Astrocyte (in vitro differentiated cells and primary cell): ENCODE data around the gene ZBTB7C. TPM values are rescaled to one million over a fixed set of nuclear protein-coding genes. Genes with fewer than 3 reads are reported as not detected.
A peak's percentile ranks its signal among the peaks of the same experiment; 100 is the strongest.

Experiments used
- DNase-seq: peaks from one replicate; pipeline ENCODE4 v3.0.0-alpha.2; 2010; ENCODE audit warnings: low read depth
- FAIRE-seq: peaks from 2 replicates; lab custom pipeline; 2011; peaks lifted over from hg19 to GRCh38; lab: Jason Lieb, UNC
- H2AFZ ChIP-seq: 2 replicates; pipeline ENCODE4 v1.6.0; 2012; ENCODE audit warnings: low read depth, low read length, inconsistent platforms
- H3K27ac ChIP-seq: 2 replicates; pipeline ENCODE4 v1.5.1; 2011; ENCODE audit warnings: low read depth, low read length, inconsistent platforms
- H3K27me3 ChIP-seq: 2 replicates; pipeline ENCODE4 v1.6.0; 2011; ENCODE audit warnings: low read length, inconsistent platforms; ENCODE audit not compliant: insufficient read depth
- H3K36me3 ChIP-seq: 2 replicates; pipeline ENCODE4 v1.5.1; 2011; ENCODE audit warnings: low read length, inconsistent platforms; ENCODE audit not compliant: insufficient read depth
- H3K4me1 ChIP-seq: 2 replicates; pipeline ENCODE4 v1.5.1; 2011; ENCODE audit warnings: low read length, inconsistent platforms; ENCODE audit not compliant: insufficient read depth
- H3K4me2 ChIP-seq: 2 replicates; pipeline ENCODE4 v1.6.0; 2012; ENCODE audit warnings: low read length, inconsistent platforms
- H3K4me3 ChIP-seq: 2 replicates; pipeline ENCODE4 v1.5.1; 2011; ENCODE audit warnings: low read depth, mild to moderate bottlenecking, low read length, inconsistent platforms; ENCODE audit not compliant: insufficient read depth
- H3K79me2 ChIP-seq: 2 replicates; pipeline ENCODE4 v1.6.0; 2012; ENCODE audit warnings: mild to moderate bottlenecking, low read length, inconsistent platforms; ENCODE audit not compliant: insufficient read depth
- H3K9ac ChIP-seq: 2 replicates; pipeline ENCODE4 v1.6.0; 2012; ENCODE audit warnings: mild to moderate bottlenecking, low read length, inconsistent platforms
- H3K9me3 ChIP-seq: 2 replicates; pipeline ENCODE4 v1.5.1; 2012; ENCODE audit warnings: low read depth, mild to moderate bottlenecking, low read length, inconsistent platforms; ENCODE audit not compliant: insufficient read depth
- H4K20me1 ChIP-seq: 2 replicates; pipeline ENCODE4 v1.6.0; 2012; ENCODE audit warnings: low read length, inconsistent platforms; ENCODE audit not compliant: insufficient read depth
- H3K27ac Mint-ChIP-seq: one replicate; pipeline ENCODE4 v1.8.0; 2021; ENCODE audit warnings: mild to moderate bottlenecking, mixed read lengths; ENCODE audit not compliant: unreplicated experiment
- H3K27me3 Mint-ChIP-seq: one replicate; pipeline ENCODE4 v1.8.0; 2021; ENCODE audit warnings: low read depth, mixed read lengths; ENCODE audit not compliant: unreplicated experiment
- H3K36me3 Mint-ChIP-seq: one replicate; pipeline ENCODE4 v1.8.0; 2021; ENCODE audit warnings: low read depth, mixed read lengths; ENCODE audit not compliant: unreplicated experiment
- H3K4me1 Mint-ChIP-seq: one replicate; pipeline ENCODE4 v1.8.0; 2021; ENCODE audit warnings: low read depth, mixed read lengths; ENCODE audit not compliant: unreplicated experiment
- H3K4me3 Mint-ChIP-seq: one replicate; pipeline ENCODE4 v1.8.0; 2021; ENCODE audit warnings: mild to moderate bottlenecking, moderate library complexity, mixed read lengths; ENCODE audit not compliant: unreplicated experiment
- H3K9me3 Mint-ChIP-seq: one replicate; pipeline ENCODE4 v1.8.0; 2021; ENCODE audit warnings: mild to moderate bottlenecking, mixed read lengths; ENCODE audit not compliant: unreplicated experiment
- CTCF ChIP-seq: IDR thresholded peaks from 2 replicates; pipeline ENCODE4 v1.5.1; 2011; ENCODE audit warnings: low read depth, mild to moderate bottlenecking, inconsistent platforms, low read length, moderate library complexity; ENCODE audit not compliant: insufficient read depth
- EZH2 ChIP-seq: IDR thresholded peaks from 2 replicates; pipeline ENCODE4 v1.6.1; 2012; ENCODE audit warnings: mild to moderate bottlenecking, low read length, inconsistent platforms; ENCODE audit not compliant: insufficient read depth
- total RNA-seq: library from RNA; stranded (reverse); gene quantifications from 2 replicates; pipeline ENCODE4 v1.2.1, GENCODE V29; 2021

ZBTB7C gene
- total RNA-seq, 1 donor from 2014 or later: 1.0 TPM

GRCh38 chr18:48135436-48135966 is 273.7 kb downstream of the ZBTB7C start:
- H3K9ac ChIP-seq: no peak overlapping the region
- peaks cover 3% of the 10 kb centered on the region for H3K4me1 ChIP-seq
- peak overlapping the region; percentile 80 for H3K4me2 ChIP-seq
- FAIRE-seq: no peak
- H3K9me3 ChIP-seq: no peaks in the 10 kb centered on the region
- H3K36me3 ChIP-seq: no peaks in the 10 kb centered on the region
- Mint-ChIP-seq H3K4me1 (peaks cover 10% of the 10 kb centered on the region), H3K36me3 (no peaks in the 10 kb centered on the region), H3K9me3 (no peaks in the 10 kb centered on the region), H3K27ac (no peak overlapping the region), H3K4me3 (peak overlapping the region; percentile 76), H3K27me3 (peaks cover 72% of the 10 kb centered on the region)
- no peak for DNase-seq
- no peaks in the 10 kb centered on the region for H3K79me2 ChIP-seq
- H2AFZ ChIP-seq: no peak overlapping the region
- H3K27me3 ChIP-seq: peaks cover 55% of the 10 kb centered on the region
- TF ChIP-seq EZH2 (no peak), CTCF (no peak)
- no peaks in the 10 kb centered on the region for H4K20me1 ChIP-seq
- no peak overlapping the region for H3K27ac ChIP-seq
- no peak overlapping the region for H3K4me3 ChIP-seq

- peaks cover 50% of the 10 kb centered on the region for H3K27me3 ChIP-seq
- H3K4me1 Mint-ChIP-seq: peaks cover 10% of the 10 kb centered on the region
- no peak for FAIRE-seq
These were observed 274.6 kb downstream of the ZBTB7C start for GRCh38 chr18:48134609-48135008.

More at GRCh38 chr18:48134609-48135008, 274.6 kb downstream of the ZBTB7C start:
- no peaks in the 10 kb centered on the region for H3K36me3 Mint-ChIP-seq
- no peaks in the 10 kb centered on the region for H3K36me3 ChIP-seq
- TF ChIP-seq EZH2: no peak
- no peak for TF ChIP-seq CTCF
- H3K9me3 Mint-ChIP-seq: no peaks in the 10 kb centered on the region
- no peak overlapping the region for H3K9ac ChIP-seq
- no peaks in the 10 kb centered on the region for H3K79me2 ChIP-seq
- H3K4me3 Mint-ChIP-seq: peak overlapping the region; percentile 43
- H4K20me1 ChIP-seq: no peaks in the 10 kb centered on the region
- H3K27me3 Mint-ChIP-seq: peaks cover 73% of the 10 kb centered on the region
- H3K27ac ChIP-seq: no peak overlapping the region
- H2AFZ ChIP-seq: no peak overlapping the region
- no peaks in the 10 kb centered on the region for H3K9me3 ChIP-seq
- peaks cover 3% of the 10 kb centered on the region for H3K4me1 ChIP-seq
- no peak overlapping the region for H3K27ac Mint-ChIP-seq
- H3K4me2 ChIP-seq: no peak overlapping the region
- no peak for DNase-seq
- H3K4me3 ChIP-seq: no peak overlapping the region
